HCT116 (cell line): ENCODE data around the gene TAF5L. TPM values are rescaled to one million over a fixed set of nuclear protein-coding genes. Genes with fewer than 3 reads are reported as not detected.

Source experiments
- ATAC-seq: fragments of 200-7000 bp; cut with Tn5 transposase; 2 replicates; pipeline ENCODE4 v1.9.1; 2020; ENCODE audit warnings: mild to moderate bottlenecking, moderate library complexity
- BruUV-seq: library from RNA; stranded (reverse); fragments of 400-500 nt; replicated peaks from 2 replicates; lab custom pipeline; 2021; lab: Mats Ljungman, UMichigan
- CTCF ChIA-PET: fragments of 300-600 bp; sonication (Branson Sonifier 250); formaldehyde crosslinking; loops from one replicate; lab custom pipeline; 2021; ENCODE audit warnings: antibody characterized with exemption; lab: Charles Lee
- POLR2A ChIA-PET: fragments of 300-600, 350-600 bp; sonication (Branson Sonifier 250); formaldehyde crosslinking; loops from one replicate; lab custom pipeline; 2021; ENCODE audit warnings: antibody characterized with exemption; lab: Charles Lee
- RAD21 ChIA-PET, 2 experiments: fragments of 300-600 bp; sonication (Branson Sonifier 250); formaldehyde crosslinking; loops; one replicate each; lab custom pipeline; 2023; ENCODE audit warnings: low total read pairs in 2 of 2; ENCODE audit not compliant: uncharacterized antibody in 2 of 2, unreplicated experiment in 2 of 2, low non-redundant PET in 1 of 2; lab: Charles Lee
- DNase-seq: peaks from one replicate; pipeline ENCODE4 v3.0.0-alpha.2; 2010; ENCODE audit warnings: low read depth, low spot score
- H2AFZ ChIP-seq: fragments of 200-600 bp; shearing (Covaris generic), sonication (generic); 2 replicates; pipeline ENCODE4 v1.6.1; 2017; ENCODE audit warnings: low read depth, mixed run types, mixed read lengths, antibody characterized with exemption, low read length; ENCODE audit not compliant: poor library complexity, severe bottlenecking
- H3K27ac ChIP-seq: 2 replicates; pipeline ENCODE4 v1.5.1; 2012; ENCODE audit warnings: low read depth, low read length
- H3K27me3 ChIP-seq: fragments of 200-600 bp; sonication (generic); 2 replicates; pipeline ENCODE4 v1.6.1; 2016; ENCODE audit warnings: mixed run types, low read length, mixed read lengths; ENCODE audit not compliant: insufficient read depth
- H3K36me3 ChIP-seq, 2 experiments: fragments of 200-500 bp in 1 of 2; fragments of 200-600 bp in 1 of 2; sonication (Bioruptor generic) in 1 of 2; sonication (generic) in 1 of 2; 2 replicates each; pipeline versions ENCODE4 v1.5.1 to v1.6.1; 2014 to 2016; ENCODE audit warnings: low read length in 2 of 2, inconsistent platforms in 1 of 2, mixed read lengths in 1 of 2, mixed run types in 1 of 2; ENCODE audit not compliant: insufficient read depth in 2 of 2, control insufficient read depth in 1 of 2
- H3K4me1 ChIP-seq, 2 experiments: fragments of 200-600 bp in 1 of 2; sonication (generic) in 1 of 2; 2 replicates each; pipeline versions ENCODE4 v1.5.1 to v1.6.1; 2012 to 2017; ENCODE audit warnings: low read length in 2 of 2, inconsistent platforms in 1 of 2, mild to moderate bottlenecking in 1 of 2, mixed read lengths in 1 of 2, mixed run types in 1 of 2, moderate library complexity in 1 of 2; ENCODE audit not compliant: insufficient read depth in 2 of 2, control insufficient read depth in 1 of 2
- H3K4me2 ChIP-seq: fragments of 200-600 bp; sonication (generic); 2 replicates; pipeline ENCODE4 v1.6.1; 2017; ENCODE audit warnings: mixed run types, low read length, mixed read lengths
- H3K4me3 ChIP-seq, 2 experiments: fragments of 200-600 bp in 1 of 2; sonication (generic) in 1 of 2; replicated peaks in 1 of 2; 2 replicates each; pipeline ENCODE4 v1.5.1; 2011 to 2016; ENCODE audit warnings: low read length in 2 of 2, control low read depth in 1 of 2, low read depth in 1 of 2, mild to moderate bottlenecking in 1 of 2, mixed read lengths in 1 of 2, mixed run types in 1 of 2
- H3K79me2 ChIP-seq: fragments of 200-600 bp; sonication (generic); 2 replicates; pipeline ENCODE4 v1.6.1; 2017; ENCODE audit warnings: mild to moderate bottlenecking, mixed run types, low read length, moderate library complexity, mixed read lengths; ENCODE audit not compliant: insufficient read depth
- H3K9ac ChIP-seq: fragments of 200-600 bp; sonication (generic); 2 replicates; pipeline ENCODE4 v1.6.1; 2016; ENCODE audit warnings: low read length, mixed read lengths
- H3K9me2 ChIP-seq: fragments of 200-600 bp; sonication (generic), shearing (Covaris generic); 2 replicates; pipeline ENCODE4 v1.6.1; 2017; ENCODE audit warnings: mixed run types, mild to moderate bottlenecking, moderate library complexity; ENCODE audit not compliant: insufficient read depth
- H3K9me3 ChIP-seq, 2 experiments: fragments of 200-500 bp in 1 of 2; fragments of 200-600 bp in 1 of 2; sonication (Bioruptor generic) in 1 of 2; sonication (generic) in 1 of 2; 2 replicates each; pipeline ENCODE4 v1.6.1; 2014 to 2017; ENCODE audit warnings: low read length in 2 of 2, mixed read lengths in 2 of 2, inconsistent platforms in 1 of 2, low read depth in 1 of 2, mild to moderate bottlenecking in 1 of 2, mixed run types in 1 of 2, moderate library complexity in 1 of 2; ENCODE audit not compliant: control insufficient read depth in 1 of 2, insufficient read depth in 1 of 2
- H4K20me1 ChIP-seq: fragments of 200-600 bp; sonication (generic), shearing (Covaris generic); 2 replicates; pipeline ENCODE4 v1.6.1; 2017; ENCODE audit warnings: mixed run types, mild to moderate bottlenecking, moderate library complexity; ENCODE audit not compliant: insufficient read depth
- CEBPB ChIP-seq: IDR thresholded peaks from 2 replicates; pipeline ENCODE4 v1.6.1; 2012; ENCODE audit warnings: low read depth
- EGR1 ChIP-seq: IDR thresholded peaks from 2 replicates; pipeline ENCODE4 v1.6.1; 2012; ENCODE audit warnings: low read depth
- EZH2phosphoT487 ChIP-seq: fragments of 200-600 bp; IDR thresholded peaks from 2 replicates; pipeline ENCODE4 v1.6.1; 2018; ENCODE audit warnings: antibody characterized with exemption, borderline replicate concordance
- FOSL1 ChIP-seq: IDR thresholded peaks from 2 replicates; pipeline ENCODE4 v1.6.1; 2012; ENCODE audit warnings: low read depth
- JUND ChIP-seq: IDR thresholded peaks from 2 replicates; pipeline ENCODE4 v1.6.1; 2012
- POLR2A ChIP-seq: IDR thresholded peaks from 2 replicates; pipeline ENCODE4 v1.7.0; 2011; ENCODE audit warnings: borderline replicate concordance; ENCODE audit not compliant: insufficient read depth, insufficient read length; ENCODE audit errors: extremely low read depth
- POLR2AphosphoS5 ChIP-seq: IDR thresholded peaks from 2 replicates; pipeline ENCODE4 v1.6.1; 2011; ENCODE audit warnings: mild to moderate bottlenecking, low read depth, low read length, moderate library complexity
- SP1 ChIP-seq: IDR thresholded peaks from 2 replicates; pipeline ENCODE4 v1.6.1; 2012; ENCODE audit warnings: low read depth
- TCF7L2 ChIP-seq: IDR thresholded peaks from 2 replicates; pipeline ENCODE4 v1.7.0; 2011; ENCODE audit warnings: borderline replicate concordance, inconsistent platforms; ENCODE audit not compliant: insufficient read depth, insufficient read length; ENCODE audit errors: extremely low read depth
- YY1 ChIP-seq: IDR thresholded peaks from 2 replicates; pipeline ENCODE4 v1.6.1; 2011; ENCODE audit warnings: low read length, low read depth, moderate library complexity, mild to moderate bottlenecking; ENCODE audit not compliant: insufficient replicate concordance; ENCODE audit errors: extremely low read depth
- ZFX ChIP-seq: fragments of 450-650 bp; IDR thresholded peaks from 2 replicates; pipeline ENCODE4 v1.6.1; 2017
- intact Hi-C: fragments of 100-400 bp; cut with micrococcal nuclease; formaldehyde crosslinking; loops from 2 replicates; pipeline ENCODE4 v1.10.0; 2022
- total RNA-seq: library from RNA; stranded (reverse); gene quantifications from one replicate; pipeline ENCODE4 v1.2.1, GENCODE V29; 2021; ENCODE audit not compliant: unreplicated experiment
- TF ChIP-seq, protein P1 (sequence below): IDR thresholded peaks from 2 replicates; pipeline ENCODE4 v1.6.1; 2011; ENCODE audit warnings: mild to moderate bottlenecking, low read length, moderate library complexity; ENCODE audit not compliant: insufficient replicate concordance; ENCODE audit errors: extremely low read depth
- TF ChIP-seq, protein P2 (sequence below), 3 experiments: fragments of 200-600 bp in 1 of 3; sonication (generic) in 1 of 3; IDR thresholded peaks in 2 of 3; conservative IDR thresholded peaks in 1 of 3; 2 replicates each; pipeline ENCODE4 v1.5.1; 2012 to 2017; ENCODE audit warnings: low read depth in 2 of 3, low read length in 2 of 3, antibody characterized with exemption in 1 of 3, borderline replicate concordance in 1 of 3, control low read depth in 1 of 3, mild to moderate bottlenecking in 1 of 3, mixed read lengths in 1 of 3, mixed run types in 1 of 3, moderate library complexity in 1 of 3; ENCODE audit not compliant: insufficient read depth in 1 of 3

TAF5L gene
- total RNA-seq, 1 experiment from 2014 or later = 22.4 TPM

DNA sequence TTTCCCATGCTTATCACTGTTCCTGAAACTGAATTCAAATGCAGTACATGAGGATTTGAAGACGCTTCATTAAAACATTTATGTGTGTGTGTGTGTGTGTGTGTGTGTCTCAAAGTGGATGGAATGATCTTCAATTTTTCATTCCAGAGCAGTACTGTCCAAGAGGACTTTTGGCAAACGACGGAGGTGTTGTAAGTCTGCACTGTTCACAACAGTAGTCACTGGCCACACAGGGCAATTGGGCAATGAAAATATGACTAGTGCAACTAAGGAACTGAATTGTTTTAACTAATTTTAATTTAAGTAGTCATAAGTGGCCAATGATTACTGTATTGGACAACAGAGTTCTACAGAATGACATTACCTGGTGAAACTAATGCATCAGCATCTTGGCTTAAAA, 5.0 kb downstream of the TAF5L start (continued):
- TF ChIP-seq, protein P1, sequence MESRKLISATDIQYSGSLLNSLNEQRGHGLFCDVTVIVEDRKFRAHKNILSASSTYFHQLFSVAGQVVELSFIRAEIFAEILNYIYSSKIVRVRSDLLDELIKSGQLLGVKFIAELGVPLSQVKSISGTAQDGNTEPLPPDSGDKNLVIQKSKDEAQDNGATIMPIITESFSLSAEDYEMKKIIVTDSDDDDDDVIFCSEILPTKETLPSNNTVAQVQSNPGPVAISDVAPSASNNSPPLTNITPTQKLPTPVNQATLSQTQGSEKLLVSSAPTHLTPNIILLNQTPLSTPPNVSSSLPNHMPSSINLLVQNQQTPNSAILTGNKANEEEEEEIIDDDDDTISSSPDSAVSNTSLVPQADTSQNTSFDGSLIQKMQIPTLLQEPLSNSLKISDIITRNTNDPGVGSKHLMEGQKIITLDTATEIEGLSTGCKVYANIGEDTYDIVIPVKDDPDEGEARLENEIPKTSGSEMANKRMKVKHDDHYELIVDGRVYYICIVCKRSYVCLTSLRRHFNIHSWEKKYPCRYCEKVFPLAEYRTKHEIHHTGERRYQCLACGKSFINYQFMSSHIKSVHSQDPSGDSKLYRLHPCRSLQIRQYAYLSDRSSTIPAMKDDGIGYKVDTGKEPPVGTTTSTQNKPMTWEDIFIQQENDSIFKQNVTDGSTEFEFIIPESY = no peak
- no peak for TF ChIP-seq JUND
- TF ChIP-seq, all 23 proteins: peak for 0

DNA sequence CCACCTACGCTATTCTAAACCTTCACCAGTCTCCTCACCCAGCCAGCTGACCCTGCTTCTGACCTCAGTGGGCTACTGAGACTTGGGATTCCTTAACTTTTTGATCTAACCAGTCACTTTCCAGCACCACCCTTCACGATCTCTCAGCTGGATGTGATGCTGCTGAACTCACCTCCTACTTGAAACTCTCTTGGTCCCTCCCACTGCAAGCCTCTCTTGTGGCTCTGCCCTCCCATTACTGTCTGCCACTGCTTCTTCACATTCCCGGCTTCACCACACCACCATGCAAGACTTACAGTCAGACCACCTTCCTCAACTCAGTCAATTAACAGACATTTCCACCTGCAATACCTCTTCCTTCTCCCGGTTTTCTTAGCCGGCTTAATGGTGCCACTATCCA, 6.3 kb downstream of the TAF5L start:
- Histone ChIP-seq H3K36me3 (no peaks in the 10 kb centered on the region), H3K27me3 (no peaks in the 10 kb centered on the region), H2AFZ (no peak overlapping the region), H3K27ac (no peak overlapping the region), H3K4me1 (peaks cover 6 to 7% of the 10 kb centered on the region in 2 experiments; a peak in 3 of 4 replicates), H4K20me1 (no peaks in the 10 kb centered on the region), H3K9me3 (no peaks in the 10 kb centered on the region), H3K4me2 (no peak overlapping the region), H3K9me2 (no peaks in the 10 kb centered on the region), H3K4me3 (no peak overlapping the region), H3K9ac (no peak overlapping the region), H3K79me2 (peaks cover 95% of the 10 kb centered on the region)
- TF ChIP-seq TCF7L2 (no peak), ZFX (no peak), SP1 (no peak)
- no TSS peak for BruUV-seq
- ATAC-seq = no peak; the same call in 1 of the 2 replicates
- no peak for DNase-seq
- ChIA-PET POLR2A (no interaction called here), CTCF (no interaction called here), RAD21 (no interaction called here)
- intact Hi-C loops = loop anchor here (10.0 kb wide), 1 partner anchor 365 kb away; no protein-coding TSS in a partner anchor

DNA sequence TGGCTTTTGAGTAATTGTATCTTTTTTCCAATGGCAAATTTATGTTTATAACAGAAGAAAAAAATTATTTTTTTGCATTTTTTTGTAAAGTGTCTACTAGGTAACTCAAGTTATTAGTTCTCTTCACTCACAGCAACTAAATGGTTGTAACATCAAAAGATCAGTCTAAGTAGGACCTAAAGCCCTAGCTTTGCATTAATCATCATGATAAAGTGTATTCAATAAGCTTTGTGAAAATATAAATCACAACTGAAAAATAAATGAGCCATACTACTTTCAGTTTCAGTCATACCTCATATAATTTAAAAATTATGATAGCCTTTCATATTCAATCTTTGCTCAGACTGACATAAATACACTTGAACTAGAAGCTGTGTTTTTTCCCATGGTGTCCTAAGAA, 6.9 kb downstream of the TAF5L start:
- ChIA-PET RAD21 (no interaction called here), POLR2A (no interaction called here), CTCF (no interaction called here)
- no peaks in the 10 kb centered on the region for H4K20me1 ChIP-seq
- DNase-seq (no peak), ATAC-seq (no peak)
- no peak overlapping the region for H3K27ac ChIP-seq
- intact Hi-C loops = no loop called here
- H3K79me2 ChIP-seq = peaks cover 95% of the 10 kb centered on the region
- no peak overlapping the region for H3K4me2 ChIP-seq
- H3K9ac ChIP-seq = no peak overlapping the region
- H3K9me2 ChIP-seq = no peaks in the 10 kb centered on the region
- H3K4me1 ChIP-seq = peaks cover 0 to under 1% of the 10 kb centered on the region in 2 experiments; a peak in 2 of 4 replicates
- H3K36me3 ChIP-seq = no peaks in the 10 kb centered on the region
- H3K4me3 ChIP-seq = no peak overlapping the region
- no peaks in the 10 kb centered on the region for H3K9me3 ChIP-seq
- no peak overlapping the region for H2AFZ ChIP-seq
- no peaks in the 10 kb centered on the region for H3K27me3 ChIP-seq
- BruUV-seq = no TSS peak
- TF ChIP-seq POLR2A = no peak
- no peak for TF ChIP-seq YY1
- TF ChIP-seq, protein P2, sequence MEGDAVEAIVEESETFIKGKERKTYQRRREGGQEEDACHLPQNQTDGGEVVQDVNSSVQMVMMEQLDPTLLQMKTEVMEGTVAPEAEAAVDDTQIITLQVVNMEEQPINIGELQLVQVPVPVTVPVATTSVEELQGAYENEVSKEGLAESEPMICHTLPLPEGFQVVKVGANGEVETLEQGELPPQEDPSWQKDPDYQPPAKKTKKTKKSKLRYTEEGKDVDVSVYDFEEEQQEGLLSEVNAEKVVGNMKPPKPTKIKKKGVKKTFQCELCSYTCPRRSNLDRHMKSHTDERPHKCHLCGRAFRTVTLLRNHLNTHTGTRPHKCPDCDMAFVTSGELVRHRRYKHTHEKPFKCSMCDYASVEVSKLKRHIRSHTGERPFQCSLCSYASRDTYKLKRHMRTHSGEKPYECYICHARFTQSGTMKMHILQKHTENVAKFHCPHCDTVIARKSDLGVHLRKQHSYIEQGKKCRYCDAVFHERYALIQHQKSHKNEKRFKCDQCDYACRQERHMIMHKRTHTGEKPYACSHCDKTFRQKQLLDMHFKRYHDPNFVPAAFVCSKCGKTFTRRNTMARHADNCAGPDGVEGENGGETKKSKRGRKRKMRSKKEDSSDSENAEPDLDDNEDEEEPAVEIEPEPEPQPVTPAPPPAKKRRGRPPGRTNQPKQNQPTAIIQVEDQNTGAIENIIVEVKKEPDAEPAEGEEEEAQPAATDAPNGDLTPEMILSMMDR (IDR thresholded peaks at IDR 0.05 in 2 of 3, conservative IDR thresholded peaks at IDR 0.05 in 1 of 3; ENCODE audit: borderline replicate concordance in 1 of 3, insufficient read depth in 1 of 3, low read depth in 2 of 3, low read length in 2 of 3) = no peak
- TF ChIP-seq POLR2AphosphoS5 = no peak
- no peak for TF ChIP-seq EZH2phosphoT487
- no peak for TF ChIP-seq SP1
- TF ChIP-seq ZFX = no peak
- TF ChIP-seq TCF7L2 = no peak
- TF ChIP-seq FOSL1 = no peak
- TF ChIP-seq EGR1 = no peak
- TF ChIP-seq CEBPB = no peak
